H1 (cell line): Measurements from ENCODE around the gene SLC1A2.
"Not testable (repeated sequence)": the region's sequence is repeated elsewhere in the genome, so short reads cannot be mapped to it uniquely, and the experiment has no call there.

Experiments used
- CBX5 ChIP-seq: fragments of 300-800, 300-1000 bp; sonication (generic); IDR thresholded peaks from 2 replicates; pipeline ENCODE4 v1.7.1; 2016; ENCODE audit warnings: antibody characterized with exemption, low read length, low read depth
- EZH2 ChIP-seq: fragments of 200-600 bp; sonication (generic); IDR thresholded peaks from 2 replicates; pipeline ENCODE4 v1.7.1; 2012; ENCODE audit warnings: low read depth, mild to moderate bottlenecking, moderate library complexity, low read length, inconsistent platforms; ENCODE audit not compliant: severe bottlenecking
- POLR2A ChIP-seq, 2 experiments: IDR thresholded peaks; 1 replicate in 1 of 2; 2 replicates in 1 of 2; pipeline ENCODE4 v1.6.1; 2011; ENCODE audit warnings: low read depth in 2 of 2, low read length in 2 of 2, mild to moderate bottlenecking in 2 of 2; ENCODE audit errors: control extremely low read depth in 1 of 2
- TAF1 ChIP-seq: IDR thresholded peaks from 2 replicates; pipeline ENCODE4 v1.6.1; 2011; ENCODE audit warnings: mild to moderate bottlenecking, low read depth, low read length
- YY1 ChIP-seq: IDR thresholded peaks from 2 replicates; pipeline ENCODE4 v1.6.1; 2011; ENCODE audit warnings: low read depth, mild to moderate bottlenecking, low read length
- TF ChIP-seq, protein P1 (sequence below), 3 experiments: IDR thresholded peaks; 1 replicate in 2 of 3; 2 replicates in 1 of 3; pipeline versions ENCODE4 v1.5.1 to v1.6.1; 2011; ENCODE audit warnings: low read length in 3 of 3, mild to moderate bottlenecking in 3 of 3, inconsistent platforms in 2 of 3, low read depth in 1 of 3, moderate library complexity in 1 of 3; ENCODE audit not compliant: insufficient read depth in 1 of 3; ENCODE audit errors: control extremely low read depth in 1 of 3

GRCh38 chr11:35226756-35227155 lies 192.6 kb downstream of the SLC1A2 start:
- not testable (repeated sequence) for TF ChIP-seq POLR2A (IDR thresholded peaks at IDR 0.05; ENCODE audit: control extremely low read depth in 1 of 2, low read depth in 2 of 2, low read length in 2 of 2); TAF1; EZH2; YY1; CBX5
- TF ChIP-seq, protein P1, sequence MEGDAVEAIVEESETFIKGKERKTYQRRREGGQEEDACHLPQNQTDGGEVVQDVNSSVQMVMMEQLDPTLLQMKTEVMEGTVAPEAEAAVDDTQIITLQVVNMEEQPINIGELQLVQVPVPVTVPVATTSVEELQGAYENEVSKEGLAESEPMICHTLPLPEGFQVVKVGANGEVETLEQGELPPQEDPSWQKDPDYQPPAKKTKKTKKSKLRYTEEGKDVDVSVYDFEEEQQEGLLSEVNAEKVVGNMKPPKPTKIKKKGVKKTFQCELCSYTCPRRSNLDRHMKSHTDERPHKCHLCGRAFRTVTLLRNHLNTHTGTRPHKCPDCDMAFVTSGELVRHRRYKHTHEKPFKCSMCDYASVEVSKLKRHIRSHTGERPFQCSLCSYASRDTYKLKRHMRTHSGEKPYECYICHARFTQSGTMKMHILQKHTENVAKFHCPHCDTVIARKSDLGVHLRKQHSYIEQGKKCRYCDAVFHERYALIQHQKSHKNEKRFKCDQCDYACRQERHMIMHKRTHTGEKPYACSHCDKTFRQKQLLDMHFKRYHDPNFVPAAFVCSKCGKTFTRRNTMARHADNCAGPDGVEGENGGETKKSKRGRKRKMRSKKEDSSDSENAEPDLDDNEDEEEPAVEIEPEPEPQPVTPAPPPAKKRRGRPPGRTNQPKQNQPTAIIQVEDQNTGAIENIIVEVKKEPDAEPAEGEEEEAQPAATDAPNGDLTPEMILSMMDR (IDR thresholded peaks at IDR 0.05; ENCODE audit: control extremely low read depth in 1 of 3, insufficient read depth in 1 of 3, low read depth in 1 of 3, low read length in 3 of 3) = not testable (repeated sequence)
